HG03457 (cell line): Measurements from ENCODE around the gene RTN4R.

Source experiments
- ATAC-seq: cut with Tn5 transposase; IDR thresholded peaks from one replicate; pipeline ENCODE4 v1.9.1; 2021; ENCODE audit warnings: moderate number of reproducible peaks; ENCODE audit not compliant: unreplicated experiment

The RTN4R gene

GRCh38 chr22:20218987-20219386 is 49.1 kb downstream of the RTN4R start:
- ATAC-seq = no peak

GRCh38 chr22:20218326-20218872 is 49.7 kb downstream of the RTN4R start:
- ATAC-seq = no peak

- ATAC-seq = no peak
Measured at GRCh38 chr22:20217563-20217962, 50.6 kb downstream of the RTN4R start.

- no peak for ATAC-seq
Measured at GRCh38 chr22:20216863-20217499, 51.1 kb downstream of the RTN4R start.

GRCh38 chr22:20215742-20216141 is 52.4 kb downstream of the RTN4R start:
- no peak for ATAC-seq

- no peak for ATAC-seq
Measured at GRCh38 chr22:20214853-20215252, 53.3 kb downstream of the RTN4R start.

- ATAC-seq = no peak
Measured at GRCh38 chr22:20213833-20214708, 54.0 kb downstream of the RTN4R start.

- ATAC-seq = no peak
Measured at GRCh38 chr22:20212754-20213699, 55.1 kb downstream of the RTN4R start.

- ATAC-seq = no peak
Measured at GRCh38 chr22:20211997-20212753, 55.9 kb downstream of the RTN4R start.

GRCh38 chr22:20211409-20211996 is 56.6 kb downstream of the RTN4R start:
- no peak for ATAC-seq

- no peak for ATAC-seq
Measured at GRCh38 chr22:20210473-20211059, 57.6 kb downstream of the RTN4R start.

GRCh38 chr22:20209761-20210250 is 58.3 kb downstream of the RTN4R start:
- ATAC-seq = no peak

- ATAC-seq = no peak
Measured at GRCh38 chr22:20208713-20209310, 59.3 kb downstream of the RTN4R start.

GRCh38 chr22:20207277-20208025 is 60.7 kb downstream of the RTN4R start:
- ATAC-seq = no peak

- no peak for ATAC-seq
Measured at GRCh38 chr22:20206709-20207215, 61.4 kb downstream of the RTN4R start.

- no peak for ATAC-seq
Measured at GRCh38 chr22:20205964-20206708, 62.0 kb downstream of the RTN4R start.

- no peak for ATAC-seq
Measured at GRCh38 chr22:20205464-20205963, 62.6 kb downstream of the RTN4R start.
